Measurements from ENCODE around the gene EPS8L1.
"Not testable (repeated sequence)": the region's sequence is repeated elsewhere in the genome, so short reads cannot be mapped to it uniquely, and the experiment has no call there.

The EPS8L1 gene

DNA sequence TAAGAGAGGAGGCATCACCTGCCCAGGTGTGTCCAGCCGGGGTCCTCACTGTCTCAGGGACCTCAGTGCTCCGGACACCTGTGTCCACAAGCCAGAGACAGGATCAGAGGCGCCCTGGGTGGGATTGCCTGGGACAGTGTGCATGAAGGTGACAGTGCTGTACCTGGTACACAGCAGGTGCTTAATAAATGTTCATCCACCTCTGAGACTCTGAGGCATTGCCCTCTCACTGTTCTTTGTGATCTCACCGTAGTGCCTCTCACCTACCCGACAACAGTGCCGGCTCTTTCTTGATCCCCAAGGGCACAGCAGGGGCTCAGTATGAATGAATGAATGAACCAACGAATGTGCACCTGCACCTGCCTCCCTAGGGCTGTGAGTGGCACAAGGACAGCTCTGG lies 21.9 kb upstream of the EPS8L1 start:
- no peak for DNase-seq

DNA sequence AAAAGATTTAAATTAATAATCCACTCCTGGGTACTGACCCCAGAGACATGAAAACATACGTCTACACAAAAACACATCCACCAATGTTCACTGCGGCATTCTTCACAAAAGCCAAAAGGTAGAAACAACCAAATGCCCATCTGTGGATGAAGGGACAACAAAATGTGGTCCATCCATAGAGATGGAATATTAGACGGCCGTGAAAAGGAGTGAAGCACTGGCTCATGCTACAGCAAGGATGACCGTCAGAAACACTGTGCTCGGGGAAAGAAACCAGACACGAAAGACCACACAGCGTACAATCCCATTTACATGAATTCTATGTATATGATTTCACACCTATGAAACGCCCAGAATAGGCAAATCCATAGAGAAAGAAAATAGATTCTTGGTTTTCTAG lies 18.8 kb upstream of the EPS8L1 start:
- DNase-seq: no peak

DNA sequence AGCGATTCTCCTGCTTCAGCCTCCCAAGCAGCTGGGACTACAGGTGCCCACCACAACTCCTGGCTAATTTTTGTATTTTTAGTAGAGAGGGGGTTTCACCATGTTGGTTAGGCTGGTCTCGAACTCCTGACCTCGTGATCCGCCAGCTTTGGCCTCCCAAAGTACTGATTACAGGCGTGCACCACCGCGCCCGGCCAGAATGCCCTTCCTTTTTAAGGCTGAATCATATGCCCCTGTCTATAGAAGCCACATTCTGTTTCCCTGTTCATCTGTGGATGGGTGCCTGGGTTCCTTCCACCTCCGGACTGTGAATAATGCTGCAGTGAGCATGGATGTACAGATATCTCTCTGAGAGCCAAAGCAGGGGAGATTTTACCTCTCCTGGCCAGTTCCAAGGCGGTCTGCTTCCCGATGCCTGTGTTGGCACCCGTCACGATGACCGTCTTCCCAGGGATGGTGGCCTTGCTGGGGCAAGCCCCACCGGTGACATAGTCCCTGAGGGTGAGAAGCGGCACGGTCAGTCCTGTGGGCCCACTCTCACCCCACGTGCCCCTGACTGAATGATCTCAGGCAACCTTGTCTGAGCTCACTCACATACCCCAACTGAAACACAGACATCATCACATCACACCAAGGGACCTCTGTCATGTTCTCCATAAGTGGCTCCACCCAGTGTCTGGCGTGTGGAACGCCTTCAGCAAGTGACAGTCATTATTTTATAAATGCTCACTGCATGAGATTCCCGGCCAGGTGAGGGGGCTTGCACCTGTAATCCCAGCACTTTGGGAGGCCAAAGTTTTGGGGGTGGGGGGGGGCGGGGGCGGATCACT lies 16.7 kb upstream of the EPS8L1 start:
- no peak for DNase-seq

DNA sequence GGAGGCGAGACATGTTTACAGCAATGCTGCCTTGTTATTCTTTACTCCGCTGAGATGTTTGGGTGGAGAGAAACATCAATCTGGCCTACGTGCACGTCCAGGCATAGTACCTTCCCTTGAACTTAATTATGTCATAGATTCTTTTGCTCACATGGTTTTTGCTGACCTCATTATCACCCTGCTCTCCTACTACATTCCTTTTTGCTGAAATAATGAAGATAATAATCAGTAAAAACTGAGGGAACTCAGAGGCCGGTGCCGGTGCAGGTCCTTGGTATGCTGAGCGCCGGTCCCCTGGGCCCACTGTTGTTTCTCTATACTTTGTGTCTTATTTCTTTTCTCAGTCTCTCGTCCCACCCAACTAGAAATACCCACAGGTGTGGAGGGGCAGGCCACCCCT lies 15.4 kb upstream of the EPS8L1 start:
- not testable (repeated sequence) for DNase-seq

DNA sequence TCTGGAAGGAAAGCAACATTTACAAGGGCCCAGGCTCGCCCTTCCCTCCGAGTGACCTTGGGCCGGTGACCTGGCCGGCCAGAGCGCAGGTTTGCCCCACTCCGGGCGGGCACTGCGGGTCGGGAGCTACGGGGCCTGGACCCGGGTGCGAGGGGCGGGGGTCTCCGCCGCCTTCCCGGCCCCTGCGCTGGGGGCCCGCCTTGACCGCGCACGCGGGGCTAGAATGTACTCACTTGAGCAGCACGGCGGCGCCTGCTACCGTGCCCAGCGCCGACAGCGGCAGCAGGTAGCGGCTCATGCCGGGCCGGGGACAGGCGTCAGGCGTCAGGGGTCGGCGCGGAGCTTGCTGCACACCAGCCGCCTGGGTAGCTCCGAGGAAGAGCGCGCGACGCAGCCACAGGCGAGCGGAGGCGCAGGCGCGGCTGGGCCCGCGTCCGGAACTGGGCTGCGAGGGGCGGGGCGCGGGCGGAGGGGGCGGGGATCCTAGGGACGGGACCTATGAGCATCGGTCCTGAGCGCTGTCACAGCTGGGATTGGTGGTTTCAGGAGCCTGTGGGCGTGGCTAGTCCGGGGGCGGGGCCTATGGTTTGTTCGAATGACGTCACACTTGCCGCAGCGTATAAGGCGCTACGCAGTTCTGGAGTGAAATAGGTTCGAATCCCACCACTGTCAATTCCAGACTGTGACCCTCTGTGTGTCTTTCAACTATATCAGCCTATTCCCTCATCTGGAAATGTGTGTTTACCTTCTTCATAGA lies 12.8 kb upstream of the EPS8L1 start, which contains the start of gene RDH13:
RDH13 (minus strand) TSS at position 414 of the 757 bp plus-strand sequence; CDS start at position 298, 116 bp downstream.
- DNase-seq: peak; percentile 74

DNA sequence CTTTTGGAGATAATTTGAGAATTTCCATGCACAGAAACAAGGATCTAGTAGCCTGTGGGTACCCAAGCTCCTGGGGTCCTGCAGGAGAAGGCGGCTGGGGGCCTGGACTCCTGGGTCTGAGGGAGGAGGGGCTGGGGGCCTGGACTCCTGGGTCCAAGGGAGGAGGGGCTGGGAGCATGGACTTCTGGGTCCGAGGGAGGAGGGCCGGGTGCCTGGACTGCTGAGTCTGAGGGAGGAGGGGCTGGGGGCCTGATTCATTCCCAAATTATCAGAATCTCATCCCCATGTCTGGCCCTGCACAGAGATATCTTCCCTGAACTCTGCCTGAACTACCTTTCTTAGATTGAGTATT lies 12.2 kb upstream of the EPS8L1 start:
- DNase-seq: no peak

DNA sequence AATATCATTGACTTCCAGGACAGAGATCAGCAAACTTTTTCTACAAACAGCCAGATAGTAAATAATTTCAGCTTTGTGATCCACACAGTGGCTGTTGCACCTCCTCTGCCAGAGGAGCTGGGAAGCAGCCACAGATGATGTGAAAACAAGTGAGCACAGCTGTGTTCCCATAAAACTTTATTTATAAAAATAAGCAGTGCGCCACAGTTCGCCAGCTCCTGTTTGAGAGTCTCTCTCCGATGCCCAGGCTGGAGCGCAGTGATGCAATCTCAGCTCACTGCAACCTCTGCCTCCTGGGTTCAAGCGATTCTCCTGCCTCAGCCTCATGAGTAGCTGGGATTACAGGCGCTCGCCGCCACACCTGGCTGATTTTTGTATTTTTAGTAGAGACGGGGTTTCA lies 10.2 kb upstream of the EPS8L1 start:
- not testable (repeated sequence) for DNase-seq

DNA sequence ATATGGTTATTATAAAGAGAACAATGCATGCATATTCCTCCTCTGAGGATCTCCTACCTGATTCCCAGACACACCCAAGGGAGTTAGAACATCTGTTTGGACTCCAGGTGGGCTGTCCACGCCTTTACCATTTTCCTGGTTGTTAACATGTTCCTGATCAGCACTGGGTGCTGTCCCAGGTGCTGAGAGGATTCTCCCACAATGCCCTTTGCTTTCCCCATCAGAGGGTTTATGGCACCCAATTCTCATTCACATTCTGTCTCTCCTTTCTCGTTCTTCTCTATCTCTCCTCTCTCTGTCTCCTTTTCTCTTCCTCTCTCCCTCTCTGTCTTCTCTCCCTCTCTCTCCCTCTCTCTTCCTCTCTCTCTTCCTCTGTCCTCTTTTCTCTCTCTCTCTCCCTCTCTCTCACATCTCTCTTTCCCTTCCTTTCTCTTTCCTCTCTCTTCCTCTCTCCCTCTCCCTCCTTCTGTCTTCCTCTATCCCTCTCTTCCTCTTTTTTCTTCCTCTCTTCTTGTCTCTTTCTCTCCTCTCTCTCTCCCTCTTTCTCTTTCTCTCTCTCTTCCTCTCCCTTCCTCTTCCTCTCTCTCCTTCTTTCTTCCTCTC lies 9.5 kb upstream of the EPS8L1 start:
- no peak for DNase-seq

DNA sequence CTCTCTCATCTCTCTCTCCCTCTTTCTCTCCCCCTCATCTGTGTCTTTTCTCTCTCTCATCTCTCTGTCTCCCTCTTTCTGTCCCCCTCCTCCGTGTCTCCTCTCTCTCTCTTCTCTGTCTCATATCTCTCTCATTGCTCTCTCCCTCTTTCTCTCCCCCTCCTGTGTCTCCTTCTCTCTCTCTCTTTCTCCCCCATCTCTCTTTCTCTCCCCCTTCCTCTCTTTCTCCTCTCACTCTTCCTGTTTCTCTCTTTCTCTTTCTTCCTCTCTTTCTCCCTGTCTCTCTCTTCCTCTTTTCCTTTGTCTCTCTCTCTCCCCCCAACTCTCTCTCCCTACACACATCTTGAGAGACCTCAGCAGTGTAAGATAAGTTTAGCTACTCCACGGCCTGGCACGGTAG lies 7.8 kb upstream of the EPS8L1 start:
- DNase-seq: no peak

DNA sequence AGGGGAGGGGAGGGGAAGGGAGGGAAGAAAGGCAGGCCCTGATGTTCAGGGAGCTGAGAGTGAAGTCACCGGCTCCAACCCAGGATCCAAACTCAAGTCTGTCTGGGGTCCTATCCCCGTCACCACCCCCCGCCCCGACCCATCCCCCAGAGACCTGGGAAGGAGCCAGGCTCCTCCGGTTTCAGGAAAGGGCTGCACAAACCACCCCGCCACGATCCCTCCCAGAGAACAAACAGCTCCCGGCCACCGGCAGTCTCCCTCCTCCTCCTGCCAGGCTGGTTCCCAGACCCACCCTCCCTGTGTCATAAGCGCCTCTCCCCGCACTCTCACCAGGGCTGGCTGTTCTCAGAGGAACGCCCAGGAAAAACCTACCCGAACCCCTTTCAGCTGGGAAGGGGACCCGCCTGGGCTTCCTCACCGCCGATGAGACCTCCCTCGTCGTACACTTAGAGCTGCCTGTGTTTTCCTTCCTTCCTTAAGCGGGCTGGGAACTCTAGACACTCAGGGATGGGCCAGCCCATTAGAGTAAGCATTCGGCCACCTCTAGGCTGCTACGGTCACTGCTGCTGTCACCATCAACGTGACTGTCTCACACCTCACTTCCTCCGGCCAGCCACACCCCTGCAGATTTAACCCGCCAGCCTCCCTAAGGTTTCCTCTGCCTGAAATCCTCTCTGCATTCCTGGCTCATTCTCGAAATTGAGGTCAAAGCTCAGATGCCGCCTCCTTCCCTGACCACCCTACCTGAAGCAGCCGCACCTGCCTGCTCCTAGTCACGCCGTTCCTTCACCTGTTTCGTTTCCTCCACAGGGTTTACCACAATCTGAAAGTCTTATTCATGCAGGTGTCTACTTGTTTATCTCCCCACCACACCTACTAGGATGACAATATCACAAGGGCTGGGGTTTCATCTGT lies 6.5 kb upstream of the EPS8L1 start:
- no peak for DNase-seq

DNA sequence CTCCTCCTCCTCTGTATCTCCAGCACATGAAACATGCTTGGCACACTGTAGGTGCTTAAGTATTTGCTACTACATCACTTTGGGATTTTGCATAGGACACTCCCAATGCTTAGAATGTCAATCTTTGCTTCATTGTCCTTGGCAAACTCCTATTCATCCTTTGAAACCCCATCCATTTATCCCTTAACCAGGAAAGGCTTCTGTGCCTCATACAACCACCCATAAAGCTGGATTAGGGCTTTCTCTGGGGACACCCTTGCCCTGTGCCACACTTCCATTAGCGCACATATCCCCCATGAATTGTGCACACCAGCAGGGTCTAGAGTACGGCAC lies 5.8 kb upstream of the EPS8L1 start:
- DNase-seq: no peak

DNA sequence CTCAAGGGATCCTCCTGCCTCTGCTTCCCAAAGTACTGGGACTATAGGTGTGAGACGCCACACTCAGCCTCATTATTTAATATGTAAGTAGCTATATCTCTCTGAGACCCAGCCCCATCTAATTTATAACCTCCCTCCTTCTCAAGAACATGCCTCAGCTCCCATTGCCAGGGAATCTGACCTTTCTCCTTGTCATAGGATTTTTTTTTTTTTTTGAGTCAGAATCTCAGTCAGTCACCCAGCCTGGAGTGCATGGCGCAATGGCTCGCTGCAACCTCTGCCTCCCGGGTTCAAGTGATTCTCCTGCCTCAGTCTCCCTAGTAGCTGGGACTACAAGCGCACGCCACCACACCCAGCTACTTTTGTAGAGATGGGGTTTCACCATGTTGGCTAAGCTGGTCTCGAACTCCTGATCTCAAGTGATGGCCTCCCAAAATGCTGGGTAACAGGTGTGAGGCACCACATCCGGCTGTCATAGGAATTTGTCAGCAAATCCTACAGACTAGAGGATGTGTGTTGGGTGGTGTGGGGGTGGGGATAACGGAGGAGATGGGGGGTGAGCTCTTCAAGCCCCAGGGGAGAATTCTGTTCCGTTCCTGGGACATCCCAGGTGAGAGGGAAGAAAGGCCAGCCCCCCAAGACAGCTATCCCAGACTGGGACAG lies 5.1 kb upstream of the EPS8L1 start:
- DNase-seq: no peak

DNA sequence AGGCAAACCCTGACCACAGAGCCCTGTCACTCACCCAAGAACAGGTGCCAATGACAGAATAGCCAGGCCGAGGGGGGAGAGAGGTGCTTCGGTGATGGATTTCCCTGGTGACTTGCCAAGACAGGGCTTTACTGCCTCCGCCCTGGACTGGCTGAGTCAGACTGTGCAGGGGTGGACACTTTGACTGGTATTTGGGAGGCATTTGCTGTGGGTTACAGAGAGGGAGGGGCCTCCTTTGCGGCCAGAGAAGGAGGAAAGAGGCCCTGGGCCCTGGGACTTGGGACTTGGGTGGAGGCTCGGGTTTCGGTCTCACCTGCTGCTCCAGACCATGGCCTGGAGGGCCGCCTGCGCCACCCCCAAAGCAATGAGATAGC lies 4.6 kb upstream of the EPS8L1 start:
- DNase-seq: no peak

DNA sequence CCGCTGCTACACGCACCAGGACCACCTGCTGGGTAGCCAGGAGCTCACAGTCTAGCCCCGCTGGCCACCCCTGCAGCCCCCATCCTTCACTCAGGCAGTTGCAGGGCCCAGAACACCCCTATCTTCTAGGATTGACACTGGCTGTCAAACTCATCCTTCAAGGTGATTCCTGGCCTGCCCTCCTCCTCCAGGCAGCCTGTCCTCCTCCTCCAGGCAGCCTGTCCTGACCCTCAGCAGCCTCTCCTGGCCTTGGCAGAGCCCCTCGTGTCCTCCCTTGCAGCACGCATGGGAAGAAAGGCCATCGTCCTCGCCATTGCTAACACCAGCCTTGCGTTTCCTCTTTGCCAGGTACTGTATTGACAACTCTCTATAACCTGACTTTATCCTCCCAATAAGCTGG lies 3.8 kb upstream of the EPS8L1 start:
- no peak for DNase-seq

DNA sequence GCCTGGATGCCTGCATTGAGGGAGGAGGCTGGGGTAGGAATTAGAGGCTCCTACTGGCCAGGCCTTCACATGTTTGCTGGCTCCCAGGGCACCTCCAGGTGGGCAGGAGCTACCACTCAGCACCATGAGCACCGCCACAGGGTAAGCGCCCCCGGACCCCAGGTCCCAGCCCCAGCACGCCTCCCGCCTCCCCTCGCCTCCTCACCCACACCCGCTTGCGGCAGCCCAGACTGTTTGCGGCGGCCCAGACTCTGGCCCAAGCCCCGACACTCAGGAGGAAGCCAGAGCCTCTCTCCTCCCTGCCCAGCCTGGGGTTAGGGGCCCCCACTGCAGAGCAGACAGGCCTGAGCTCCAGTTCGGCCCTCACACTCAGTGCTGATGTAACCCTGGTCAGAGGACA lies 652 bp downstream of the EPS8L1 start:
- no peak for DNase-seq

DNA sequence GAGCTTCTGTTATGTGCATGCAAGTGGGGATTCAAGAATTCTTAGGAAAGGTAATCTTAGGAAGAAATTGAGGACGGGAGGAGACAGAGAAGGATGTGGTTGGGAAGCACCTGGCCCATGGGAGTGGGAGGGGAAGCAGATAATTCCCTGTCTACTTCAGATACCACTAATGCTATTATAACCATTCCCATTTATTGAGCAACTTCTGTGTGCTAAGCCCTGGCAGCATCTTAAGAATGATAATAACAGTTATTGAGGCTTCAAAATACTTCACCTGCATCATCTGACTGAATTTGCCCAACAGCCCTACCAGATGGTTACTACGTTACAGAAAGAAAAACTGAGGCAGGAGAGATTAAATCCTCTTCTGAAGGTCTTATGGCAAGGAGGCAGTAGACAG lies 1.4 kb downstream of the EPS8L1 start:
- no peak for DNase-seq

DNA sequence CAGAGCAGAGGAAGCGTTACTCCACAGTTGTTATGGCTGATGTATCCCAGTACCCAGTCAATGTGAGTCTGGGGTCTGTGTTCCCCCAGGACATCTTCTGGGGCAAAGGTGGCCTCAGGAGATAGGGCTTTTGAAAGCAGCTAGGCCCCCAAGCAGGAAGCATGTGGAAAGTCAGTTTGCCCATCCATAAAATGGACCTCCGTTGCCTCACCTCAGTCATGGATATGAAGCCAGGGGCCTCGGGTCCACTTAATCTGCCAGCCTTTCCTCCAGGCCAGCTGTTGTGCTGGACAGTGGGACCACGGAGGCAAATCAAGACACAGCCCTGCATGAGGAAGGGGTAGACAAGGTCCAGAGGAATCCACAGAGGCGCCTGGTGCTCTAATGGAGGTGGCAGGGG lies 3.3 kb downstream of the EPS8L1 start:
- no peak for DNase-seq

DNA sequence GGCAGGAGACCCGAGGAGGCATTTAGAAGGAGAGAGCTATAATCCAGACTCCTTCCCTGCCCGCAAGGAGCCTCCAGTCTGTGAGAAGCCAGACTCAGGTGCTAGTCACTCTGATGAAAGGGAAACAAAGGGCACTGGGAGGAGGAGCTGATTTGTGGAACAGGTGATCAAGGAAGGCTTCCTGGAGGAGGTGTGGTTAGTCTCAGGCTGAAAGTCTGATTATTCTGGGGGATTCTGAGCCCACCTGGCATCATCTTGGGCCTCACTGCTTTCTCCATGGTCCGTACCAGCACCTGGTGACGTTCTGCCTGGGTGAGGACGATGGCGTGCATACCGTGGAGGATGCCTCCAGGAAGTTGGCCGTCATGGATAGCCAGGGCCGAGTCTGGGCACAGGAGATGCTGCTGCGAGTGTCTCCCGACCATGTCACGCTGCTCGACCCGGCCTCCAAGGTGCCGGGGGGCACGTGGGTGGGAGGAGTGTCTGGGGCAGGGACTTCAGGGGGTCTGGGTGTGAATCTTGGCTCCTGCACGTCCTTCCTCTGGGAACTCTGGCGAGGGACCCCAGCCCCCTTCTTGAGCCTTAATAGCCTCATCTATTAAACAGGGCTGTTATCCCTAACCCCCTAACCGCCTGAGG lies 3.9 kb downstream of the EPS8L1 start:
- no peak for DNase-seq

DNA sequence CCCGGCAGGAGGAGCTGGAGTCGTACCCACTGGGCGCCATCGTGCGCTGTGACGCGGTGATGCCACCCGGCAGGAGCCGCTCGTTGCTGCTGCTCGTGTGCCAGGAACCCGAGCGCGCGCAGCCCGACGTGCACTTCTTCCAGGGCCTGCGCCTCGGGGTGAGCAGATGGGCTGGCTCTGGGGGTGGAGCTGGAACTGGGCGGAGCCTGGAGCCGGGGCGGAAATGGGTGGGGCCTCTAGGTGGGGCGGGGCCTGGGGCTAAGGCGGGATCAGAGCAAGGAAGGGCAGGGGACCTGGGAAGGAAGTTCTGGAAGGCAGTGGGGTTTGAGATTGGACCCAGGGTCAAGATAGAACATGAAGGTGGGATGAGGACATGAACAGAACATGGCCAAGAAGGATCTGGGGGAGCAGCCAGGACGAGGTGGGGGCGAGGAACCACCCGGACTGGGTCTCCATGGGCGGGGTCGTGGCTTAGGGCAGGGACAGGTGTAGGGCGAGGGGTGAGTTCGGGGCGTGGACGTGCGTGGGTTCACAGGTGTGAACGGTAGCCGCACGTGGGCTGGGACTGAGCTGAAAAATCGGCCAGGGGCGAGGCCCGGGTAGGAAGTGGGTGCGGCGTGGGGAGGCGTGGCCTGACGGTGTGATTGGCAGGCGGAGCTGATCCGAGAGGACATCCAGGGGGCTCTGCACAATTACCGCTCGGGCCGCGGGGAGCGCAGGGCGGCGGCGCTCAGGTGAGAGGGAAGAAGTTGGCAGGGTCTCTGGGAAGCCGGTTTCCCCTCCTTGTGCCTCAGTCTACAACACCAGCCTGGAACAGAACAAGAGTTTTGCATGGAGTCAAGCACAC lies 4.7 kb downstream of the EPS8L1 start:
- no peak for DNase-seq

DNA sequence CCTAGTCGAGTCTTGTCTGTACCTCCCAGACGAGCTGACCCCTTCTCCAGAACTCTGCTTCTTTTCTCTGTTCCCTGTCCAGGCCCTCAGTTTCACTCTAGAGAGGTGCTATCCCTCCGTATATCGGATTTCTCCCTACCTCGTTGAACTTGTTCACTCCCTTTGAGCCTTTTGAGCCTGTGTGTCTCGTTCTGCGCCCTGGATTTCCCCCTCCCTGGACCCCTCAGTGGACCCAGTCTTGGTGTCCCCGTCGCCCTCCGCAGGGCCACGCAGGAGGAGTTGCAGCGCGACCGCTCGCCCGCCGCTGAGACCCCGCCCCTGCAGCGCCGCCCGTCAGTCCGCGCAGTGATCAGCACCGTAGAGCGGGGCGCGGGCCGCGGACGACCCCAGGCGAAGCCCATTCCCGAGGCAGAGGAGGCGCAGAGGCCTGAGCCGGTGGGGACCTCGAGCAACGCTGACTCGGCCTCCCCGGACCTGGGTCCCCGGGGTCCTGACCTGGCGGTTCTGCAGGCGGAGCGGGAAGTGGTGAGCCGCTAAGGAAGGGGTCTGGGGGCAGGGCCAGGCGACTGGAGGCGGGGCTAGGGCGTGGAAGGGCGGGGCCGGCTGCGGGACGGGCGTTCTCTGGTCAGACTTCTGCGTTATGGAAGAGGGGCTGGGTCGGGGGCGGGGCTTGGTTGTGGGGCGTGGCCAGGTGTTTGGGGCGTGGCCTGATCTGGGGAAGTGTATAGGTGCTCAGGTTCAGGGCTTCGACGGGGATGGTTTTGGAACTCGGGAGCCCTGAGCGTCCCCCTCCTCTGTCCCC lies 5.5 kb downstream of the EPS8L1 start:
- no peak for DNase-seq

DNA sequence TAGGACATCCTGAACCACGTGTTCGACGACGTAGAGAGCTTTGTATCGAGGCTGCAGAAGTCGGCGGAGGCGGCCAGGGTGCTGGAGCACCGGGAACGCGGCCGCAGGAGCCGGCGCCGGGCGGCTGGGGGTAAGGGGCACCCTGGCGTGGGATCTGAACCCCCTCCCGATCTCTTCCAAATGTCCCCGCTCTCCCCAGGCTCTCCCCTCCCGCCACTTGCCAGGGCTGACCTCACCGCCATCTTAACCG lies 6.0 kb downstream of the EPS8L1 start:
- no peak for DNase-seq

Data from NCI-H524 treated with DMSO at 0.1 percent for 48 hours (cell line).